NCI-H82 treated with DMSO at 0.1 percent for 48 hours (cell line): ENCODE measurements around the gene FCN3.

ENCODE experiments used
- DNase-seq: peaks from one replicate; lab custom pipeline; 2025; ENCODE audit not compliant: unreplicated experiment; lab: John Stamatoyannopoulos, UW

Gene FCN3

DNA sequence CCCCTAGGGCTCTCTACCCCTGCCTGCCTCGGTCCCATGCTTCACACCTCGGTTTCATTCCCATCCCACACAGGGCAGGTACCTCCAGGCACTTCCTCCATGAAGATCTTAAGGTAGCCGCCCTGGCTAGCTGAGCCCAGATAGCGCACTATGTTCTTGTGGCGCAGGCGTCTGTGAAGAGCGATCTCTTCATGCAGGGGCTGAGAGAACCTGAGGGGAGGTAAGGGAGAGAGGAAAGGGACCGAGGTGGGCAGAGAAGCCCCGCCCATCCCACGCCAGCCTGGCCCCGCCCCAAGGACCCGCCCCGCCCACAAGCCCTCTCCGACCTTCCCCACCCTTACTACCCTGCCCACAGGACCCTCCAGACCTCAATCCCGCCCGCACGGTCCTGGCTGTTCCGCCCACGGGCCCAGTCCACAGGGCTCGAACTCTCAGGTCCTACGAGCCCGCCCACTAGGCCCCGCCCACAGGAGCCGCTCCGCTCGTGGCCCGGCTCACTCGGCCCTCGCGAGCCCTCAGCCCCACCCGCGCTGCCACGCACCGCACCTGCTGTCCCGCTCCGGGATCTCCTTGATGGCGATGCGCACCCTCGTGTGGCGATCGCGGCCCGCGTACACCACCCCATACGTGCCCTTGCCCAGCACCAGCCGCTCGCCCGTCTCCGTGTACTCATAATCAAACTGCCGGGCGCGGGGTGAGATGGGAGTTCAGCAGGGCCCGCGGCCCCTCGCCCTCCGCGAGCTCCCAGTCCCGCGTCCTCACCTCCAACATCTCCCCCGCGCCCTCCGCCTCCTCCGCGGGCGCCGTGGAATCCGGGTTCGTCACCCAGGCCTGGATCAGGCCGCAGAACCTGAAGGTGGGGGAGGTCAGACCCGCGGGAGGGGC, 14.2 kb downstream of the FCN3 start:
- DNase-seq = no peak

DNA sequence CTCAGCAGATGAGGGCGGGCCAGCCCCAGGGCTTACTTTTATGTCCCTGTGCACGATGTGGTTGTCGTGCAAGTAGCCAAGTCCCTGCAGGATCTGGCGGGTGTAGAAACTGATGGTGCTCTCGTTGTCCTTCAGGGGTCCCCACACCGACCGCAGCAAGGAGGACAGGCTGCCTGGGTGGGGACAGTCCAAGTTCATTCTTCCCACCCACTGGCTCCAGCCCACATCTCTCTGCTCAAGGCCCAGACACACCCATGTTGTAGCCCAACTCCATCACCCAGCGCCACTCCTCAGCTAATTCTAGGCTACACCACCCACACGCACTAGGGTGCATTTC, 14.8 kb downstream of the FCN3 start:
- no peak for DNase-seq

DNA sequence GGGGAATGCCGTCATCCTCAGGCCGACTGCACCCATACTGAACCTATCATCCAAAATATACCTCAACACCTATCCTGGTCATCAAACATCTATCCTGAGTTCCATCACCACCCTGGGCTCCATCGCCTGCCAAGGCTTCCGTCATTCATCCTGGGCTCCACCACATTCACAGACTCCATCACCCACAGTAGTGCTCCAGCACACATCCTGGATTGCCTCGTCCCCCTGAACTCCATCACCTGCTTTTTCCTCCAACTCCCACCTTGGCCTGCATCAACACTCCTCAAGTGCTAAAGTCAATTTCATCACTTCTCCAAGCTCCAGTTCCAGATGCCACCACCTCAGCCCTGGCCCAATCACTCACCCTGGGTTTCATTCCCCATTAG, 15.7 kb downstream of the FCN3 start:
- no peak for DNase-seq

DNA sequence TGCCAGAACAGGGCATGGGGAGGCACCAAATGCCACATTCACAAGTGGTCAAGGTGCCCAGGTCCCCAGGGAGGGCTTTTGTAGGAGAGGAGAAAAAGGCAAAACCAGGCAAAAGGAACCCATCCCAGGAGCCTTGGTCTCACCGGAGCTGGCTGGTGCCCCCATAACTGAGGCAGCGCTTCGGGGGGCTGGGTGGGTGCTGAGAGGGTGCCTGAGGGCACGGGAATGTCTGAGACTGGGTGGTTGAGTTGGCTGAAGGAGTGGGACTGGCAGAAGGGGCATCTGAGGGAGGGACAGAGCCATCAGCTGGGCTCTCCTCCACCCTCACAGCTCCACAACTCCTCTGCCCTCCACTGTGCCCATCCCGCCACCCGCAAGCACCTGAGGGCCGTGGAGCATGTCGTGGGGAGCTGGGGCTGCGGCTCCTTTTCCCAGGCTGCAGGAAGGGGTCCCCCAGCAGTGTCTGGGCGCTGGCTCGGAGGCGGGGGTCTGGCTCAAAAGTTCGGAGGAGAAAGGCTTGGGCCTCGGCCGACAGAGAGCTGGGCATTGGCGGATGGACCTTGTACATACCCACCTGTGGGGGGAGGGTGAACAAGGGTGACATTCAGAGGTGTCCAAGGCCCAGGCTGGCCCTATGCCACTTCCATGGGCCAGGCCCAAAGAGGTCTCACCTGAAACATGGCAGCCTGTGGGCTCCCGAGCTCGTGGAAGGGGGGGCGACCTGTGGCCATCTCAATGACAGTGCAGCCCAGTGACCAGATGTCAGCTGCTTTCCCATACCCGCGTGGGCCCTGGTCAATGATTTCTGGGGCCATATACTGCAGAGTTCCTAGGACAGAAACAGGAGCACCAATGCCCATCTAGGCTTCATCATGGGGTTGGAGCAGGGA, 16.3 kb downstream of the FCN3 start:
- no peak for DNase-seq

DNA sequence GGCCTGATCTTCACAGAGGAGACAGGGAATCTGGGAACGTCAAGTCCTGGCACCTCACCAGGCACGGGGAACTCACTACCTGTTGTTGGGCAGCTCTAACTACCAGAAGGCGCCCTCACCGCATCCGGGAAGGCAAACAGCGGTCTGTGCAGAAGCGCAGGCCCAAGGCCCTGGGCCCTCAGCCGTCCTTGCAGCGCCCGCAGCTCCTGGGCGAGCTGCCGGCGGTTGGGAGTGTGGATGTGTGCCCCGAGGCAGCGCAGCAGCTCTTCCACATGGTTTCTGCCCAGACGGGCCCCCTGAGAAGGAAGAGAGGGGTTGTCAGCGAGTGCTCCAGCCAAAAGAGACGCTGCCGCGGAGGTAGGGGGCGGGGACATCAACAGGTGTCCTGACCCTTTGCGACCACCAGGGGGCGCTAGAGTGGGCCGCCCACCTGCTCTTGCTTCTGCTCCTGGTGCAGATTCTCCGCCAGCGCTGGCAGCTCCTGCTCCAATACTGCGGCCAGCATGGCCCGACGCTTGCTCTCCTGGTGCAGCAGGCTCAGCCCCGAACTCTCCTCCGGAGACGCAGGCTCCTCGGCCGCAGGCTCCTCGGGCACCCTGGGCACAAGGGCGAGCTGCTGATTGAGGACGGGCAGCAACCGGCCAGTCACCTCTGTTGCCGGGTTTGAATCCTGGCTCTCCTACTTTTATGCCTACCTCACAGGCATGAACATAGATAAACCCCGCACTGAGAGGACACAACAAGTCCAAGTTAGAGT, 17.2 kb downstream of the FCN3 start:
- peak; percentile 24 for DNase-seq

DNA sequence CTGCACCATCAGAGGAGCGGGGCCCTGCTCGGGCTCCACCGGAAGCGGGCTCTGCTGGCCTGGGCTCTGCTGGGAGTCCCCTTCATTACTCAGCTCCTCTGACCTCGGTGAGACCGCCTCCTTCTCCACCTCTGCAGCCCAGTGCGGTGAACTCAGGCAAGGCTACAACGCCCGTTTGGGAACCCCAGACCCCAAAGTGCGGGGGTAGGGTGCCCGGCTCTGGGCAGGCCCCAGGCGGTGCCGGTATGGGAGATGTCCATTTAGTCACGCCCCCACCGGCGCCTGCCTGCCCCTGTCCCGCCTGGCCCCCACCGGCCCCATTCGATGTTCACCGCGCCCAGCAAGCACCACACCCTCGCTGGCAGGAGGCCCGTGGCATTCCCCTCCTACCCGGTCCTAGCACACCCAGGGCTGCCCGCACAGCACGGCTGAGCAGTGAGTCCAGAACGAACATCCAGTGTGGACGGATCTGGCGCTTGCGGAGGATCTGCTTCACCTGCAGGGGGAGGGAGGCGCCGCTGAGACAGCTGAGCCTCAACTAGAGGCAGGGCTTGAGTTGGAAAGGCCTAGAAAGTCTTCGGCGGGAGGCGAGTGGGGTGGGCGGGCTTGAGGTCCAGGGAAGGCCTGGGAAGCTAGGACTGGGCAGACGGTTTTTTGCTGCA, 17.9 kb downstream of the FCN3 start:
- no peak for DNase-seq

DNA sequence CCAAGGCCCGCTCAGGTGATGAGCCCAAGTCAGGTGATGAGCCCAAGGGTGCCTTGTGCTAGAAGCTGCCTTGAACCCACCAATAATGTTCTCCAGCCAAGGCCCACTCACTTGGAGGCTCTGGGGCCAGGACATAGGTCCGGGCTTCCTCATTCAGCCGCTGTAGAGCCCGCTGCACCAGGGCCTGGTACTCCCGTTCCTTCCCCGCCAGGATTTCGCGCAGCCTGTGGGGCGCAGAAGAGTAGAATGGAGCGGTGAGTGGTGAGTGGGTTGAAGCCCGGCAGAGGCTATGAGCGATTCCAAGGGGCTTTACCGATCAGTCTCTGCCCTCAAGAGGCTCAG, 18.4 kb downstream of the FCN3 start:
- DNase-seq = no peak

DNA sequence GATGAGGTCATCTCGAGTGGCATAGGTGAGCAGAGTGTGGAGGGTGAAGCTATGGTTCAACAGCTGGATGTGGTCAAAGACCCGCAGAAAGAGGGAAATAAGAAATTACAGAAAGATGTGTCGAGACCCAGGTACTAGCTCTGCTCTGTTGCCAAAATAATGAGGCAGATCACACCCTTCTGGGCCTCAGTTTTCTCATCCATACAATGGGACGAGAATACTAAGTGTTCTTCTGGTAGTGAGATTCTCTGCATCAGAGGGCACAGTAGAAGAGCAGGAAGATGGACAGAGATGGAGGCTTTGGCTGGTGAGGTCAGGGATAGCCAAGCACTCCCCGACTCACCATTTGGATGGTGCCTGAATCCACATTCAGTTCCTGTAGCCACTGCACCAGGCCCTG, 18.9 kb downstream of the FCN3 start:
- no peak for DNase-seq

DNA sequence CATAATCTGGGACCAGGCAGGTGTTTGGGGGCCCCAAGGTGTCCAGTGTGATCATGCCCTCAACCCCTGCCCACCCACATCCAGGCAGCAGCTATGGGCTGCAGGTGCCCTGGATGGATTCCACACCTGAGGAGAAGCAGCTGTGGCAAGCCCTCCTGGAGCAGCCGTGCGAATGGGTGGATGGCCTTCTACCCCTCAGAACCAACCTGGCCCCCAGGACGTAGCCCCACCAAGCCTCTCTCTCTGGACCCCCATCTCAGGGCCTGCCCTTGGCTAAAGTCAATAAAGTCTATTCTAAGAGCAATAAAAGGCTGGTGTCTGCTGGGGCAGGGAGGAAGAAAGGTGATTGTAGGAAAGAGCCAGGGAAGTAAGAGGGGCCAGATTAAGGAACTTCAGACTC, 21.0 kb downstream of the FCN3 start:
- DNase-seq = no peak

DNA sequence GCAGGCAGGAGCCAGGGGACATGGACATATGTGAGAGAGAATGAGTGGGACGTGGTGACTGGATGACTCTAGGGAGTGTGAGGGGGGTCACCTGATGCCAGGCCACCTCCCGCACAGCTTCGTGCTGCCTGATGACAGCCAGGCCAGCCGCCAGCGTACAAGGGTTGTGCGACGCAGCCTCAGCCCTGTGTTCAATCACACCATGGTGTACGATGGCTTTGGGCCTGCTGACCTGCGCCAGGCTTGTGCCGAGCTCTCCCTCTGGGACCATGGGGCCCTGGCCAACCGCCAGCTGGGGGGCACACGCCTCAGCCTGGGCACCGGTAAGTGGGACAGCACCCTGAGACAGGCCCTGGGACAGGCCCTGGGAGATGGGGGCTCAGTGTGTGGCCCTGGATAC, 21.5 kb downstream of the FCN3 start:
- no peak for DNase-seq

DNA sequence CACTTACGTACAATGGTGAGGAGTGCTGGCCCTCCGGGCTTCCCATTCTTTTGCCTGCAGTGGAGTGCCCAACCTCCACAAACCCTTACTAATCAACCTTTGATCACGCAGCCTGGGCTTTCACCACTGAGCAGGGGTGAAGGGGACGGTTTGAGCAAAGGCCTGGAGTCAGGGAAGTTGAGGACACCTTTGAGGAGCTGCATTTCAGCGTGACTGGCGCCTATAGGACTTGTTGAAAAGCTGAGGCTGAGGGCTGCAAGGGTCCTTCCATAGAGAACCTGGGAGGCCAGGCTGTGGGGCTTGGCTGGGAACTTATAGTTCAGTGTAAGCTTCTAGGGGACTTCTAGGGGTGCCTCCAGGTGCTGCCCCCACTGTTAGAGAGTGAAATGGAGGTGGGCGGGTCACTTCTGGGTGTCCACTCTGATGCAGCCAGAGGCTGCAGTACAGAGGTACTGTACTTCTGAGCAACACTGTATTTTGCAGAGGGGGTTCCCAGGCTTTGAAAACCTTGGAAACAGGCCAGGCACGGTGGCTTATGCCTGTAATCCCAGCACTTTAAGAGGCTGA, 23.0 kb downstream of the FCN3 start:
- peak; percentile 43 for DNase-seq

DNA sequence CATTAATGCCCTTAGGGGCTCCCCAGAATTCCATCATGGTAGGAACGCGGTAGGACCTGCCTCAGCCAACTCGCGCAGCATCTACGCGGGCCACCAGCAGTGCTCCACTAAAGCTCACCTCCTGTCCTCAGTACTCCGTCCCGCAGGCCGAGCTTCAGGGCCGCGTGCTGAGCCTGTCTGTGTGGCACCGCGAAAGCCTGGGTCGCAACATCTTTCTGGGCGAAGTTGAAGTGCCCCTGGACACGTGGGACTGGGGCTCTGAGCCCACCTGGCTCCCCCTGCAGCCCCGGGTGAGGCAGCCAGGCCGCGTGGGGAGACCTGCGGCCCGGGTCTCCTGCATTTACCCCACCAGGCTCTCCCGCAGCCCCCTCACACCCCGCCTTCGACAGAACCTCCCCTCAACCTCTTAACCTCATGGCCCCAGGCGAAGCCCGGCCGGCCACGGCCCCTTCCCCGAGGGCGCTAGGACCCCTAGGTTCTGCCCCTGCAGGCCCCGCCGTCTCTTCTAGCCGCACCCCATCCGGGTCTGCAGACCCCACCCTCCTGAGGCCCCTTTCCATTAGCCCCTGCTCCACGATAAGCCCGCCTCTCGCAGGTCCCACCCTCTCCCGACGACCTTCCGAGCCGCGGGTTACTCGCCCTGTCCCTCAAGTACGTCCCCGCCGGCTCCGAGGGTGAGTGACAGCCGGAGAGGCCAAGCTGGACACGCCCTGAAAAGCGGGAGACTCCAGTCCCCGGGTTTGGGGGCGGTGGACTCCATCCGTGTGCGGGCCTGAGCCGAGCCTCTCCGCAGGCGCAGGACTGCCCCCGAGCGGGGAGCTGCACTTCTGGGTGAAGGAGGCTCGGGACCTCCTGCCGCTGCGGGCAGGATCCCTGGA, 23.7 kb downstream of the FCN3 start:
- DNase-seq = peak; percentile 46

DNA sequence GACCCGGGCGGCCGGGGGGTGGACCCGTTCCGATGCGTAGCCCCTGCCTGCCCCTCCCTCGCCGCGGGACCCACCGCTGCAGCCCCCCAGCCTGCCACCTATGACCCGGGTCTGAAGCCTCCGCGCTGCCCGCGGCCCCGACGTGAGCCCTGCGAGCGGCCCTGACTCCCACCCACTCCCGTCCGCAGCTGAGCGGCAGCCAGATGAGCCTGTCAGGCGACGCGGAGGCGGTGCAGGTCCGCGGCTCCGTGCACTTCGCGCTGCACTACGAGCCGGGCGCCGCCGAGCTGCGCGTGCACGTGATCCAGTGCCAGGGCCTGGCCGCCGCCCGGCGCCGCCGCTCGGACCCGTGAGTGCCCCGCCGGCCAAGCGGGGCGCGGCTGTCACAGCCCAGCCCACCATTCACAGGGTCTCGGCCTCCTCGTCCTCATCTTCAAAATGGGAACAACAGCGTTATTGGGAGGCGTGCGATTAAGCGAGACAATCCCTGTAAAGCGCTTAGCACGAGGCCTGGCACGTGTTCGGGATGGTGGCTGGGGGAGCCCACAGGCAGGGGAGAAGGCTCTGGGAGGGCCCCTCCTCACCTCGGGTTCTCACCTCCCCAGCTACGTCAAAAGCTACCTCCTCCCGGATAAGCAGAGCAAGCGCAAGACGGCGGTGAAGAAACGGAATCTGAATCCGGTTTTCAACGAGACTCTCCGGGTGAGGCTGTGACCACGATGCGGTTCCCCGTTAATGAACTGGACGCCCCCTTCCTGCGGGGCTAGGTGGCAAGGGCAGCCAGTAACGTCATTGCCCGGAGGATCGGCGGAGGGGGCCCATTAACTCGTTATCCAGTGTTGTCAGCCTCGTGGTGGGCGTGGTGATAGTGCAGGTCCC, 24.6 kb downstream of the FCN3 start:
- DNase-seq = peak; percentile 41

DNA sequence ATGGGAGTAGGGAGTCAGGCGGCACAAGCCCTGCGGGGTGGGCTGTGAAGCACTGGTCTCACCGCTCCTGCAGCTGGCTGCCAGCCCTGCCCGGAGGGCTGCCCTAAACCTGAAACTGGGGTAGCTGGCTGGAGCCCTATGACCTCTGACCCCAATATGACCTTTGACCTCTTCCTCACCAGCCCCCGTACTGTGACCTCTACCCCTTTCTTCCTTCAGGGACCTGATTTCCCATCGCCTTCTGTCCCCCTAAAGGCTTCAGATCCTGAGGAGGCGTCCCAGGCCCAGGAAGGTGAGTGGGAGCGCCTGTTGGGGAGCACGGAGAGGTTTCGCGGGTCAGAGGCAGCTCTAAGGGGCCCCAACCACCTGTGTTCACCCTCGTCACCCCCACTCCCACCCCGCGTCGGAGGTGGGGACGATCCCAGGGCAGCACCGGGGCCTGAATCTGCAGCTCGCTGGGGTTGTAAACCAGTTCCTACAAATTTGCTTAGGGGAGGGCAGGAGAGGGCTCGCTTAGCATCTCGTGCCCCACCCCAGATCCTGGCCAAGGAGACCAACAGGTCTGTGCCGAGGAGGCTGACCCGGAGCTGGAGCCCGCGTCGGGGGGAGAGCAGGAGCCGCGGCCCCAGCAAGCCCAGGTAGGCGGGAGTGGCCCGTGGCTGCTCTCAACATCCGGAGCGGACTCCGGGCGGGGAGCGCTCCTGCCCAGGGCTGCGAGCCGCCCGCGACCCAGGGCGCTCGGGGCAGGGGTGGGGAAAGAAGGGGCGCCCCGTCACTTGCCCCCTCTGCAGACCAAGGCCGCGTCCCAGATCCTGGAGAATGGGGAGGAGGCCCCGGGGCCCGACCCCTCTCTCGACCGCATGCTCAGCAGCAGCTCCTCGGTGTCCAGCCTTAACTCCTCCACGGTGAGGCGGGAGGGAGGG, 25.5 kb downstream of the FCN3 start:
- peak; percentile 55 for DNase-seq

DNA sequence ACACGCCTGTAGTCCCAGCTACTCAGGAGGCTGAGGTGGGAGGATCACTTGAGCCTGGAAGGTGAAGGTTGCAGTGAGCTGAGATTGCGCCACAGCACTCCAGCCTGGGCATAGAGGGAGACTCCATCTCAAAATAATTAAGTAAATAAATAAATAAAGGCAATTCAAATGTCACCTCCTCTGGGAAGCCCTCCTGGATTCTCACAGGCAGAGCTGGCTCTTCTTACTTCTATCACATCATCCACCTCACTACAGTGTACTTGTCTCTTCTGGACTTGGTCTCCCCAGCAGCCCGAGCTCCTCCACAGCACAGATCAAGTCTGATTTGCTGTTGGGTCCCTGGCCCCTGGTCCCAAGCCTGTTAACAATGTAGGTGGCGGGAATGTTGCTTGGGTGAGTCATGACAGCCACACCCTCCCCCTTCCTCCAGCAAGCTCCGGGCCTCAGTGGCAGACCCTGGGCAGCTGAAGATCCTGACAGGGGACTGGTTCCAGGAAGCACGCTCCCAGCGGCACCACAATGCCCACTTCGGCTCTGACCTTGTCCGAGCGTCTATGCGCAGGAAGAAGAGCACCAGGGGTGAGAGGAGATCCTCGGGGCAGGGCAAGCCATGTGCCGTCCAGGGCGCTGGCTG, 27.5 kb downstream of the FCN3 start:
- no peak for DNase-seq

DNA sequence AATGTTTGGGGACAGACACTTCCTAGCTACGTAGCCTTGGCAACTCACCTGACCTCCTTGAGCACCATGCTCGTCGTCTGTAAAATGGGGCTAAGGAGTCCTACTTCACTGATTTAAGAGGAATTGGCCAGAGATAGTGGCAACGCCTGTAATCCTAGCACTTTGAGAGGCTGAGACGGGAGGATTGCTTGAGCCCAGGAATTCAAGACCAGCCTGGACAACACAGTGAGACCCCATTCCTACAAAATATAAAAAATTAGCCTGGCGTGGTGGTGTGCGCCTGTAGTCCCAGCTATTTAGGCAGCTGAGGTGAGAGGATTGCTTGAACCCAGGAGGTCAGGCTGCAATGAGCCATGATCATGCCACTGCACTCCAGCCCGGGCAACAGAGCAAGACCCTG, 28.3 kb downstream of the FCN3 start:
- no peak for DNase-seq

DNA sequence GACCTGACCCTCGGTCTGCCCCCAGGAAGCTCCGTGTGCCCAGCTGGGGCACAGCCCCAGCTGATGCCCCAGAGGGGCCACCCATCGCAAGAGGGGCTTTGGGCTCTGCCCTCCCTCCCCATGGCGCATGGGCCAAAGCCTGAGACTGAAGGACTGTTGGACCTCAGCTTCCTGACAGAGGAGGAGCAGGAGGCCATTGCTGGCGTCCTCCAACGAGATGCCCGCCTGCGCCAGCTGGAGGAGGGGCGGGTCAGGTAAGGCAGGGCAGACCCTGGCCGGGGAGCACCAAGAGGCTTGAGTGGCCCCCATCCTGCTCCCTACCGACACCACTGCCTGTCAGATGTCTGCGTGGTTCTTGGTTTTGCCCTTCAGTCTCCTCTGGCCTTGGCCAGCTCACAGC, 29.4 kb downstream of the FCN3 start:
- DNase-seq = no peak
